Activated CD8-positive, alpha-beta T cell treated with anti-CD3 and anti-CD28 coated beads for 36 hours (primary cell): ENCODE measurements around the gene IL26. TPM values are rescaled to one million over a fixed set of nuclear protein-coding genes. Genes with fewer than 3 reads are reported as not detected.

ENCODE experiments used
- ATAC-seq: fragments of 200-7000 bp; cut with Tn5 transposase; one replicate; pipeline ENCODE4 v1.10.0; 2021; ENCODE audit warnings: mild to moderate bottlenecking, moderate library complexity
- CTCF ChIA-PET: fragments of 350-600 bp; sonication (Branson Sonifier 250); formaldehyde crosslinking; loops from one replicate; lab custom pipeline; 2021; ENCODE audit warnings: antibody characterized with exemption; lab: Charles Lee
- POLR2A ChIA-PET: fragments of 350-600 bp; sonication (Branson Sonifier 250); formaldehyde crosslinking; loops from one replicate; lab custom pipeline; 2021; ENCODE audit warnings: antibody characterized with exemption; lab: Charles Lee
- DNase-seq: peaks from one replicate; pipeline ENCODE4 v3.0.0-alpha.2; 2020
- H3K27ac Mint-ChIP-seq: one replicate; pipeline ENCODE4 v1.8.0; 2021; ENCODE audit warnings: mild to moderate bottlenecking, mixed read lengths
- H3K27me3 Mint-ChIP-seq: one replicate; pipeline ENCODE4 v1.8.0; 2021; ENCODE audit warnings: mixed read lengths
- H3K36me3 Mint-ChIP-seq: one replicate; pipeline ENCODE4 v1.8.0; 2021; ENCODE audit warnings: low read depth, mixed read lengths
- H3K4me1 Mint-ChIP-seq: one replicate; pipeline ENCODE4 v1.8.0; 2021; ENCODE audit warnings: low read depth, mixed read lengths
- H3K4me3 Mint-ChIP-seq: one replicate; pipeline ENCODE4 v1.8.0; 2021; ENCODE audit warnings: mild to moderate bottlenecking, moderate library complexity, mixed read lengths
- H3K9me3 Mint-ChIP-seq: one replicate; pipeline ENCODE4 v1.8.0; 2021; ENCODE audit warnings: mixed read lengths
- intact Hi-C: fragments of 100-400 bp; cut with micrococcal nuclease; formaldehyde crosslinking; loops from one replicate; pipeline ENCODE4 v1.10.0; 2022
- total RNA-seq, 2 experiments: library from RNA; stranded (reverse); gene quantifications; one replicate each; pipeline ENCODE4 v1.2.3, GENCODE V29; 2021
- TF ChIP-seq, protein P1 (sequence below): fragments of 200-600 bp; IDR thresholded peaks from one replicate; pipeline ENCODE4 v1.8.0; 2022; ENCODE audit warnings: antibody characterized with exemption, mild to moderate bottlenecking

Gene IL26
- total RNA-seq, 2 experiments from 2014 or later: not detected

DNA sequence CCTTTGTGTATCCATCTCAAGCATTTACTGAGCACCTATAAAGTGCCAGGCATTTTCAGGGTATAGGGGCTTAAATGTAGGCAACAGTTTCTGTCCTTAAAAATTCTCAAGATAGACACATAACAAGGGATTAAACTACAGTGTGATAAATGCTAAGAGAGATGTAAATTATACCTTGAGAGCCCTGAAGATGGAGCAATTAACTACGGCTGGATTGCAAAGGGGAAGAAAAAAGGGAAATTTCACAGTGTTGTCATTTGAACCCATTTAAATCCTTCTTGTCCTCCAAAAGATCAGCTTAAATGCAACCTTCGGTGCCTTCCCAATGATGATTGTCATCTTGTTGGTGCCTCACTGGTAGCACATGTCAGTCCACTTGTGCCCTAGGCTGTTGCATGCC is 11.5 kb upstream of the IL26 start:
- H3K27ac Mint-ChIP-seq: peak overlapping the region; percentile 86
- H3K4me3 Mint-ChIP-seq: peak overlapping the region; percentile 76
- ChIA-PET POLR2A (no interaction called here), CTCF (interaction anchor here (0.9 to 3.2 kb wide), 6 partner anchors 13 to 197 kb away, joined by 3 to 21 read pairs (median 4); no protein-coding TSS in a partner anchor)
- TF ChIP-seq, protein P1, sequence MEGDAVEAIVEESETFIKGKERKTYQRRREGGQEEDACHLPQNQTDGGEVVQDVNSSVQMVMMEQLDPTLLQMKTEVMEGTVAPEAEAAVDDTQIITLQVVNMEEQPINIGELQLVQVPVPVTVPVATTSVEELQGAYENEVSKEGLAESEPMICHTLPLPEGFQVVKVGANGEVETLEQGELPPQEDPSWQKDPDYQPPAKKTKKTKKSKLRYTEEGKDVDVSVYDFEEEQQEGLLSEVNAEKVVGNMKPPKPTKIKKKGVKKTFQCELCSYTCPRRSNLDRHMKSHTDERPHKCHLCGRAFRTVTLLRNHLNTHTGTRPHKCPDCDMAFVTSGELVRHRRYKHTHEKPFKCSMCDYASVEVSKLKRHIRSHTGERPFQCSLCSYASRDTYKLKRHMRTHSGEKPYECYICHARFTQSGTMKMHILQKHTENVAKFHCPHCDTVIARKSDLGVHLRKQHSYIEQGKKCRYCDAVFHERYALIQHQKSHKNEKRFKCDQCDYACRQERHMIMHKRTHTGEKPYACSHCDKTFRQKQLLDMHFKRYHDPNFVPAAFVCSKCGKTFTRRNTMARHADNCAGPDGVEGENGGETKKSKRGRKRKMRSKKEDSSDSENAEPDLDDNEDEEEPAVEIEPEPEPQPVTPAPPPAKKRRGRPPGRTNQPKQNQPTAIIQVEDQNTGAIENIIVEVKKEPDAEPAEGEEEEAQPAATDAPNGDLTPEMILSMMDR: no peak
- DNase-seq (no peak), ATAC-seq (no peak)
- H3K9me3 Mint-ChIP-seq: no peaks in the 10 kb centered on the region
- intact Hi-C loops: no loop called here
- peaks cover 1% of the 10 kb centered on the region for H3K36me3 Mint-ChIP-seq
- H3K4me1 Mint-ChIP-seq: peaks cover 60% of the 10 kb centered on the region
- no peaks in the 10 kb centered on the region for H3K27me3 Mint-ChIP-seq

DNA sequence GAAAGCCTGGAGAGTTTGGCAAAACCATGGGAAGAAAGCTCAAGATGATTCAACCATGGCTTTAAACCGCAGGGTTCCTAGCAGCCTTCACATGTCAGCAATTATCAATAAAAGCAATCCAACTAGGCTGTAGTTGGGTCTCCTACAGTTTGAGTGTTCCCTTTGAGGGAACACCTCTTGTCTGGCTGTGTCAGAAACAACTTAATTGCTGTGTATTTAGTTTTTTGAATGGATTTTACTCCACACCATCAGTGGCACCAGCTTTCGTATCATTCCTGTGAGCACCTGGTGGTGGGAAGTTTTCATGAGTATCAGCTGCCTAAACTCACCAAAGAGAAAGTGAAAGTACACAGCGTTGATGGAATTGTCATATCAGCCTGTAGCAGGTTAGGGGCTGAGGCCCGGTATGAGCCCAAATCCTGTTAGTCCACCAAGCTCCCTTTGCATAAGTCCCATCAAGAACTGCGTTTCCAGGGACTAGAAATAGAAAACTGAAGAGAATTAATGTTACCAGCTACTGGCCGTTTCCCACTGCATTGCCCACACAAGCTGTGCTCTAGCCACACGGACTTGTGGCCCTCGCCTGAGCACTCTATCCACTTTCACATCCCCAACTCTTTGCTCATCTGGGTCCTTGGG is 10.9 kb upstream of the IL26 start:
- Mint-ChIP-seq H3K27ac (peak overlapping the region; percentile 86), H3K4me1 (peaks cover 55% of the 10 kb centered on the region), H3K27me3 (no peaks in the 10 kb centered on the region), H3K4me3 (peak overlapping the region; percentile 76), H3K9me3 (no peaks in the 10 kb centered on the region), H3K36me3 (peaks cover 1% of the 10 kb centered on the region)
- DNase-seq (peak; percentile 54), ATAC-seq (peak; percentile 56)
- intact Hi-C loops: no loop called here
- POLR2A ChIA-PET: interaction anchor here (0.8 to 1.1 kb wide), 2 partner anchors 13 to 65 kb away, joined by 3 to 4 read pairs; no protein-coding TSS in a partner anchor
- TF ChIP-seq, protein P1: no peak
- CTCF ChIA-PET: interaction anchor here (1.2 to 3.2 kb wide), 4 partner anchors 13 to 197 kb away, joined by 3 to 21 read pairs (median 10); no protein-coding TSS in a partner anchor

DNA sequence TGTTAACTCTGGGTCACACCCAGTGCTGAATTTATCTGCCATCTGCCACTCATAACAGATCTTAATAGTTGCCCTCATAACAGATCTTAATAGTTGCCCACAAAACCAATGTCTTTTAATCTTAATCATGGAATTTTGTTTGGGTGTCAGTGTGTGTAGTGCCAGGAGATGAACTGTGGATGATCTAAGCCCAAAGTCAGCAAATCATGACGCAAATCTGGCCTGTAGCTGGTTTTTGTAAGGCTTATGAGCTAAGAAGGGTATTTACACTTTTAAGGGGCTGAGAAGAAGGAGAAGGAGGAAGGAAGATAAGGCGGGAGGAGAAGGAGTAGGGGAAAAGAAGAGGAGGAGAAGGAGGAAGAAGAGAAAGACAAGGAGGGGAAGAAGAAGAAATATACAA is 10.0 kb upstream of the IL26 start:
- intact Hi-C loops: no loop called here
- no peak for ATAC-seq
- H3K27me3 Mint-ChIP-seq: no peaks in the 10 kb centered on the region
- no peaks in the 10 kb centered on the region for H3K9me3 Mint-ChIP-seq
- CTCF ChIA-PET: interaction anchor here (2.5 to 3.2 kb wide), 2 partner anchors 12 to 81 kb away, joined by 16 to 21 read pairs; no protein-coding TSS in a partner anchor
- no peak for DNase-seq
- no peak overlapping the region for H3K27ac Mint-ChIP-seq
- peaks cover 51% of the 10 kb centered on the region for H3K4me1 Mint-ChIP-seq
- H3K36me3 Mint-ChIP-seq: peaks cover 1% of the 10 kb centered on the region
- no peak overlapping the region for H3K4me3 Mint-ChIP-seq
- TF ChIP-seq, protein P1: no peak
- POLR2A ChIA-PET: interaction anchor here (0.8 to 1.1 kb wide), 2 partner anchors 12 to 66 kb away, joined by 3 to 4 read pairs; no protein-coding TSS in a partner anchor

DNA sequence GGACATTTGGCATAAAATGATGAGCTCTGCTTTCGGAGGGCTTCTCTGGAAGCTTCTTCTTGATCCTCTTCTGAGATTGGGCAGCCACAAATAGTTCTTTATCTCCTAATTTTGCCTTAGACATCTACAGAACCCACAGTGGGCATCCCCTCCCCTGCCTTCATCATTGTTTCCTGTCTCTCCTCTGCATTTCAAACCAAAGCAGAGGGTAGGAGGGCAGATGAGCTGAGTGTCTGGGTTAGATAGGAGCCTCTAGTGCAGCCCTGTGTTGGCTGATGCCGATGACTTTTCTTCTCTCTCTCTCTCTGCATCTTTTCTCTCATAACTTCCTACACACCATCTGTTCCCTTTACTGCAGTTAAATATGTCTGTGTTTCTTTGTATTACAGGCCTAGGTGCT is 8.5 kb upstream of the IL26 start:
- Mint-ChIP-seq H3K4me3 (no peak overlapping the region), H3K9me3 (no peaks in the 10 kb centered on the region), H3K4me1 (peaks cover 37% of the 10 kb centered on the region), H3K27ac (no peak overlapping the region), H3K27me3 (no peaks in the 10 kb centered on the region), H3K36me3 (peaks cover 1% of the 10 kb centered on the region)
- DNase-seq: peak; percentile 27
- POLR2A ChIA-PET: interaction anchor here (0.6 kb wide), 1 partner anchor 22 kb away, joined by 3 read pairs; no protein-coding TSS in a partner anchor
- intact Hi-C loops: no loop called here
- CTCF ChIA-PET: interaction anchor here (0.8 to 3.9 kb wide), 3 partner anchors 11 to 193 kb away, joined by 3 to 31 read pairs (median 3); no protein-coding TSS in a partner anchor
- TF ChIP-seq, protein P1: no peak
- peak; percentile 66 for ATAC-seq

DNA sequence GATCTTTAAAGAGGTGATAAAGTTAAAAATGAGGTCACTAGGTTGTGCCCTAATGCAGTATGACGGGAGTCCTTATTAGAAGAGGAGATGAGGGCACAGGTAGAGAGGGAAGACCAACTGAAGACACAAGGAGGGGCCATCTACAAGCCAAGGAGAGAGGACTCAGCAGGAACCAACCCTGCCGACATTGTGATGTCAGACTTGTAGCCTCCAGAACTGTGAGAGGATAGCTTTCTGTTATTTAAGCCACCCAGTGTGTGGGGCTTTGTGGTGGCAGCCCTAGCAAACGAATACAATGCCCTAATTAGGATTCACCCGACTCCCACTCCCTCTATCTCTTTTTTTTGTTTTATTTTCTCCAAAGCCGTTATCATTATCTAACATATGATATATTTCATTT is 7.9 kb upstream of the IL26 start:
- no peaks in the 10 kb centered on the region for H3K27me3 Mint-ChIP-seq
- H3K4me3 Mint-ChIP-seq: no peak overlapping the region
- peaks cover 1% of the 10 kb centered on the region for H3K36me3 Mint-ChIP-seq
- ChIA-PET POLR2A (interaction anchor here (0.6 kb wide), 1 partner anchor 156 kb away, joined by 3 read pairs; no protein-coding TSS in a partner anchor), CTCF (interaction anchor here (1.2 to 3.9 kb wide), 2 partner anchors 10 to 193 kb away, joined by 3 to 31 read pairs; no protein-coding TSS in a partner anchor)
- H3K9me3 Mint-ChIP-seq: no peaks in the 10 kb centered on the region
- DNase-seq (no peak), ATAC-seq (no peak)
- peaks cover 33% of the 10 kb centered on the region for H3K4me1 Mint-ChIP-seq
- no peak overlapping the region for H3K27ac Mint-ChIP-seq
- intact Hi-C loops: no loop called here
- TF ChIP-seq, protein P1: no peak
